SK-N-SH (cell line): ENCODE measurements around the gene GALNTL6.

Experiments
- POLR2AphosphoS5 ChIP-seq: IDR thresholded peaks from 2 replicates; pipeline ENCODE4 v1.6.1; 2012; ENCODE audit warnings: low read depth, low read length
- TAF1 ChIP-seq: IDR thresholded peaks from 2 replicates; pipeline ENCODE4 v1.6.1; 2012; ENCODE audit warnings: low read depth, mild to moderate bottlenecking, low read length, moderate library complexity, borderline replicate concordance

GRCh38 chr4:172125443-172125842, 312.2 kb downstream of the GALNTL6 start:
- TF ChIP-seq POLR2AphosphoS5 (no peak), TAF1 (no peak)
